K562 (cell line): ENCODE measurements around the gene HMBS. TPM values are rescaled to one million over a fixed set of nuclear protein-coding genes. Genes with fewer than 3 reads are reported as not detected.

Experiments used
- CXXC5 ChIP-seq: fragments of 250-450 bp; sonication (Bioruptor Pico); IDR thresholded peaks from 2 replicates; pipeline ENCODE4 v1.8.0; 2022; ENCODE audit warnings: inconsistent platforms, mild to moderate bottlenecking, moderate library complexity
- ETV1 ChIP-seq: fragments of 450-650 bp; conservative IDR thresholded peaks from 2 replicates; pipeline ENCODE4 v1.6.1; 2016; ENCODE audit warnings: missing genetic modification characterization, control low read depth, low read depth, missing compliant biosample characterization
- FOS ChIP-seq: IDR thresholded peaks from 3 replicates; pipeline ENCODE4 v1.6.1; 2011; ENCODE audit not compliant: insufficient read length; ENCODE audit errors: extremely low read depth
- FOXJ2 ChIP-seq: fragments of 200-800 bp; sonication (Bioruptor generic); IDR thresholded peaks from 2 replicates; pipeline ENCODE4 v1.6.1; 2016; ENCODE audit warnings: missing genetic modification characterization, missing compliant biosample characterization
- KLF1 ChIP-seq: fragments of 450-650 bp; IDR thresholded peaks from 2 replicates; pipeline ENCODE4 v1.6.1; 2016; ENCODE audit warnings: missing genetic modification characterization, missing compliant biosample characterization
- NR4A1 ChIP-seq, 2 experiments: fragments of 250-450 bp in 1 of 2; fragments of 450-650 bp in 1 of 2; sonication (Bioruptor Pico) in 1 of 2; IDR thresholded peaks; 2 replicates each; pipeline versions ENCODE4 v1.4.0 to v1.6.1; 2016 to 2020; ENCODE audit warnings: mild to moderate bottlenecking in 2 of 2, missing compliant biosample characterization in 1 of 2, missing genetic modification characterization in 1 of 2, moderate library complexity in 1 of 2
- POLR2B ChIP-seq: fragments of 450-650 bp; IDR thresholded peaks from 2 replicates; pipeline ENCODE4 v1.6.1; 2018; ENCODE audit warnings: low read depth; ENCODE audit not compliant: partially characterized antibody
- PTBP1 ChIP-seq: fragments of 200-400 bp; formaldehyde crosslinking; IDR thresholded peaks from 2 replicates; pipeline ENCODE4 v1.6.1; 2017; ENCODE audit warnings: low read depth, low read length
- ZEB2 ChIP-seq: fragments of 450-650 bp; IDR thresholded peaks from 2 replicates; pipeline ENCODE4 v1.6.1; 2016
- ZFP36 ChIP-seq: fragments of 150-350 bp; IDR thresholded peaks from 2 replicates; pipeline ENCODE4 v1.6.1; 2018; ENCODE audit warnings: low read length, low read depth; ENCODE audit not compliant: partially characterized antibody
- ZKSCAN3 ChIP-seq: fragments of 250-450 bp; sonication (Bioruptor Pico); IDR thresholded peaks from 2 replicates; pipeline ENCODE4 v1.4.0; 2020
- polyA plus RNA-seq, 8 experiments: library from polyadenylated mRNA; depleted of rRNA in 4 of 8; stranded (reverse) in 5 of 8; unstranded in 3 of 8; fragments of >200 nt; fragmentation: Nextera tagmentation in 2 of 8; fragmentation: Illumina TruSeq in 1 of 8; extraction: Ambion mirVana in 2 of 8; extraction: Trizol in 1 of 8; gene quantifications; 2 replicates each; pipeline versions ENCODE4 v1.2.1 to v1.2.3, GENCODE V29; 2011 to 2014; ENCODE audit warnings: inconsistent platforms in 1 of 8, missing spikeins in 1 of 8
- total RNA-seq, 7 experiments: library from RNA; depleted of rRNA in 6 of 7; stranded (reverse); fragments of >200 nt in 6 of 7; fragmentation: Illumina TruSeq in 2 of 7; extraction: Trizol in 2 of 7; gene quantifications; 2 replicates each; pipeline versions ENCODE4 v1.2.1 to v1.2.3, GENCODE V29; 2011 to 2021; ENCODE audit warnings: low replicate concordance in 1 of 7
- TF ChIP-seq, protein P1 (sequence below): sonication (generic); formaldehyde crosslinking; IDR thresholded peaks from 2 replicates; pipeline ENCODE4 v1.8.0; 2023; ENCODE audit warnings: missing genetic modification reagents, mild to moderate bottlenecking, borderline replicate concordance
- TF ChIP-seq, protein P2 (sequence below): sonication (generic); formaldehyde crosslinking; IDR thresholded peaks from 2 replicates; pipeline ENCODE4 v1.8.0; 2022; ENCODE audit warnings: mild to moderate bottlenecking, missing genetic modification reagents, borderline replicate concordance
- TF ChIP-seq, protein P3 (sequence below), 2 experiments: IDR thresholded peaks; 2 replicates each; pipeline ENCODE4 v1.6.1; 2011; ENCODE audit warnings: borderline replicate concordance in 1 of 2, control low read depth in 1 of 2, low read depth in 1 of 2, low read length in 1 of 2, mild to moderate bottlenecking in 1 of 2, mixed read lengths in 1 of 2, moderate library complexity in 1 of 2; ENCODE audit not compliant: insufficient read depth in 1 of 2, insufficient read length in 1 of 2, poor library complexity in 1 of 2, severe bottlenecking in 1 of 2; ENCODE audit errors: extremely low read depth in 1 of 2

HMBS gene
- total and polyA plus RNA-seq, 9 of the 15 experiments (the other 6 are each of a cell fraction or from before 2014, with no cell fraction given) = 56.9 to 385 (median 286) TPM

DNA sequence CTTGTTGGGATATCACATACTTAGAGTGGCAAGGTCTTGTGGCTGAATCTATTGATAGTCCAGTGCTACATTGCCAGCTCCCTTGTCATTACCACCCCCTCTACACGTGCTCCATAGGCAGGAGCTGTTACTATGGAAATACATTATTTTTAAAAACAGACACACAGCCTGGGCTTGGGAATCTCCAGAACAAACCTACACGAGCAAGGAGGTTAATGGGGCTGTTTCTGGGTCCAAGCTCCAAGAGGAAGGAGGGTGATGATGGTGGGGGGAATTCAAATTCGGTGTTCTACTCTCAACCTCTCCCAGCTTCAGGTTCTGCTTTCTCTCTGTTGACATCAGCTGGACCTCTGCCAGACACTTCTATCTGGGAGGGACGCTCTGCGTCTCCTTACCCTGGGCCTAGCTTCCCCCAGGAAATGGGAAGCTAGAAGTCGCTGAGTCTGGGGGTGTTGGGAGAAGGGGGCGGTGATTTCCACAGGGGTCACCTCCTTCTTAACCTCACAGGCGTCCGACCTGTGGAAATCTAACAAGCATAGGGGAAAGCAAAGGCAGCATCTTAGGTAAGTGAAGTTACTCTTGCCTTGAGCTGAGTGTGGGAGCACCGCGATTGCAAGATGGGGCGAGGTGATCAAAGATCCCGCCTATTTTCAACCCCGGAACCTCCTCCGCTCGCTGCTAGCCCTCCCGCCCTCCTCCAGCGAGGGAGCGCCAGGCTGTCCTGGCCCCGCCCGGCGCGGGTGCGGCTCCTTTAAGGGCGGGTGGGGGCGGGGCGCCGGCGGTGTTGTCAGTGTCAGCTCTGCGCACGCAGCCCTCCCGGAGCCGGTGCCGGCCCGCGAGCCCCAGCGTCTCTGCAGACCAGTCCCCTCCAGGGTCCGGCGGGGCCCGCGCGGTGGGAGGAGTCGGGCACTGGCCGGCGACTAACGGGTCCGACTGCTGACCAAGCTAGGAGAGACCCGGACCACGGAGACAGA, 22.2 kb downstream of the HMBS start, which contains the start of gene C2CD2L (continued):
- TF ChIP-seq, protein P1, sequence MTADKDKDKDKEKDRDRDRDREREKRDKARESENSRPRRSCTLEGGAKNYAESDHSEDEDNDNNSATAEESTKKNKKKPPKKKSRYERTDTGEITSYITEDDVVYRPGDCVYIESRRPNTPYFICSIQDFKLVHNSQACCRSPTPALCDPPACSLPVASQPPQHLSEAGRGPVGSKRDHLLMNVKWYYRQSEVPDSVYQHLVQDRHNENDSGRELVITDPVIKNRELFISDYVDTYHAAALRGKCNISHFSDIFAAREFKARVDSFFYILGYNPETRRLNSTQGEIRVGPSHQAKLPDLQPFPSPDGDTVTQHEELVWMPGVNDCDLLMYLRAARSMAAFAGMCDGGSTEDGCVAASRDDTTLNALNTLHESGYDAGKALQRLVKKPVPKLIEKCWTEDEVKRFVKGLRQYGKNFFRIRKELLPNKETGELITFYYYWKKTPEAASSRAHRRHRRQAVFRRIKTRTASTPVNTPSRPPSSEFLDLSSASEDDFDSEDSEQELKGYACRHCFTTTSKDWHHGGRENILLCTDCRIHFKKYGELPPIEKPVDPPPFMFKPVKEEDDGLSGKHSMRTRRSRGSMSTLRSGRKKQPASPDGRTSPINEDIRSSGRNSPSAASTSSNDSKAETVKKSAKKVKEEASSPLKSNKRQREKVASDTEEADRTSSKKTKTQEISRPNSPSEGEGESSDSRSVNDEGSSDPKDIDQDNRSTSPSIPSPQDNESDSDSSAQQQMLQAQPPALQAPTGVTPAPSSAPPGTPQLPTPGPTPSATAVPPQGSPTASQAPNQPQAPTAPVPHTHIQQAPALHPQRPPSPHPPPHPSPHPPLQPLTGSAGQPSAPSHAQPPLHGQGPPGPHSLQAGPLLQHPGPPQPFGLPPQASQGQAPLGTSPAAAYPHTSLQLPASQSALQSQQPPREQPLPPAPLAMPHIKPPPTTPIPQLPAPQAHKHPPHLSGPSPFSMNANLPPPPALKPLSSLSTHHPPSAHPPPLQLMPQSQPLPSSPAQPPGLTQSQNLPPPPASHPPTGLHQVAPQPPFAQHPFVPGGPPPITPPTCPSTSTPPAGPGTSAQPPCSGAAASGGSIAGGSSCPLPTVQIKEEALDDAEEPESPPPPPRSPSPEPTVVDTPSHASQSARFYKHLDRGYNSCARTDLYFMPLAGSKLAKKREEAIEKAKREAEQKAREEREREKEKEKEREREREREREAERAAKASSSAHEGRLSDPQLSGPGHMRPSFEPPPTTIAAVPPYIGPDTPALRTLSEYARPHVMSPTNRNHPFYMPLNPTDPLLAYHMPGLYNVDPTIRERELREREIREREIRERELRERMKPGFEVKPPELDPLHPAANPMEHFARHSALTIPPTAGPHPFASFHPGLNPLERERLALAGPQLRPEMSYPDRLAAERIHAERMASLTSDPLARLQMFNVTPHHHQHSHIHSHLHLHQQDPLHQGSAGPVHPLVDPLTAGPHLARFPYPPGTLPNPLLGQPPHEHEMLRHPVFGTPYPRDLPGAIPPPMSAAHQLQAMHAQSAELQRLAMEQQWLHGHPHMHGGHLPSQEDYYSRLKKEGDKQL (CRISPR knock-in tag) = no peak
- TF ChIP-seq ZEB2 (peak; percentile 49; the same call in 1 of the 2 replicates), ETV1 (tag) (peak; percentile 52; the same call in 1 of the 2 replicates), FOS (no peak), PTBP1 (0 out of 2 replicates have a peak, but pooled peaks have one; percentile 9), POLR2B (peak; percentile 80), CXXC5 (peak; percentile 70), FOXJ2 (tag) (peak; percentile 89), ZFP36 (no peak), NR4A1 (CRISPR knock-in tag; IDR thresholded peaks at IDR 0.05) (peak; percentile 72; the same call in 1 of the 2 replicates), NR4A1 (tag; IDR thresholded peaks at IDR 0.05) (peak; percentile 51; the same call in 1 of the 2 replicates), ZKSCAN3 (CRISPR knock-in tag) (no peak), KLF1 (tag) (no peak)
- TF ChIP-seq, protein P2, sequence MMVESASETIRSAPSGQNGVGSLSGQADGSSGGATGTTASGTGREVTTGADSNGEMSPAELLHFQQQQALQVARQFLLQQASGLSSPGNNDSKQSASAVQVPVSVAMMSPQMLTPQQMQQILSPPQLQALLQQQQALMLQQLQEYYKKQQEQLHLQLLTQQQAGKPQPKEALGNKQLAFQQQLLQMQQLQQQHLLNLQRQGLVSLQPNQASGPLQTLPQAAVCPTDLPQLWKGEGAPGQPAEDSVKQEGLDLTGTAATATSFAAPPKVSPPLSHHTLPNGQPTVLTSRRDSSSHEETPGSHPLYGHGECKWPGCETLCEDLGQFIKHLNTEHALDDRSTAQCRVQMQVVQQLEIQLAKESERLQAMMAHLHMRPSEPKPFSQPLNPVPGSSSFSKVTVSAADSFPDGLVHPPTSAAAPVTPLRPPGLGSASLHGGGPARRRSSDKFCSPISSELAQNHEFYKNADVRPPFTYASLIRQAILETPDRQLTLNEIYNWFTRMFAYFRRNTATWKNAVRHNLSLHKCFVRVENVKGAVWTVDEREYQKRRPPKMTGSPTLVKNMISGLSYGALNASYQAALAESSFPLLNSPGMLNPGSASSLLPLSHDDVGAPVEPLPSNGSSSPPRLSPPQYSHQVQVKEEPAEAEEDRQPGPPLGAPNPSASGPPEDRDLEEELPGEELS (CRISPR knock-in tag) = peak; percentile 43; the same call in 1 of the 2 replicates
- TF ChIP-seq, protein P3, sequence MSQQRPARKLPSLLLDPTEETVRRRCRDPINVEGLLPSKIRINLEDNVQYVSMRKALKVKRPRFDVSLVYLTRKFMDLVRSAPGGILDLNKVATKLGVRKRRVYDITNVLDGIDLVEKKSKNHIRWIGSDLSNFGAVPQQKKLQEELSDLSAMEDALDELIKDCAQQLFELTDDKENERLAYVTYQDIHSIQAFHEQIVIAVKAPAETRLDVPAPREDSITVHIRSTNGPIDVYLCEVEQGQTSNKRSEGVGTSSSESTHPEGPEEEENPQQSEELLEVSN (IDR thresholded peaks at IDR 0.05; ENCODE audit: borderline replicate concordance in 1 of 2, extremely low read depth in 1 of 2, insufficient read depth in 1 of 2, insufficient read length in 1 of 2, low read depth in 1 of 2, low read length in 1 of 2, poor library complexity in 1 of 2, severe bottlenecking in 1 of 2) = peak; percentile 82 to 85
